ENCODE data around the gene CFLAR.
A peak's percentile ranks its signal among the peaks of the same experiment; 100 is the strongest.
"Not testable (repeated sequence)": the region's sequence is repeated elsewhere in the genome, so short reads cannot be mapped to it uniquely, and the experiment has no call there.

Gene CFLAR
- total RNA-seq = 295 to 388 reads per million in 2 donors

DNA sequence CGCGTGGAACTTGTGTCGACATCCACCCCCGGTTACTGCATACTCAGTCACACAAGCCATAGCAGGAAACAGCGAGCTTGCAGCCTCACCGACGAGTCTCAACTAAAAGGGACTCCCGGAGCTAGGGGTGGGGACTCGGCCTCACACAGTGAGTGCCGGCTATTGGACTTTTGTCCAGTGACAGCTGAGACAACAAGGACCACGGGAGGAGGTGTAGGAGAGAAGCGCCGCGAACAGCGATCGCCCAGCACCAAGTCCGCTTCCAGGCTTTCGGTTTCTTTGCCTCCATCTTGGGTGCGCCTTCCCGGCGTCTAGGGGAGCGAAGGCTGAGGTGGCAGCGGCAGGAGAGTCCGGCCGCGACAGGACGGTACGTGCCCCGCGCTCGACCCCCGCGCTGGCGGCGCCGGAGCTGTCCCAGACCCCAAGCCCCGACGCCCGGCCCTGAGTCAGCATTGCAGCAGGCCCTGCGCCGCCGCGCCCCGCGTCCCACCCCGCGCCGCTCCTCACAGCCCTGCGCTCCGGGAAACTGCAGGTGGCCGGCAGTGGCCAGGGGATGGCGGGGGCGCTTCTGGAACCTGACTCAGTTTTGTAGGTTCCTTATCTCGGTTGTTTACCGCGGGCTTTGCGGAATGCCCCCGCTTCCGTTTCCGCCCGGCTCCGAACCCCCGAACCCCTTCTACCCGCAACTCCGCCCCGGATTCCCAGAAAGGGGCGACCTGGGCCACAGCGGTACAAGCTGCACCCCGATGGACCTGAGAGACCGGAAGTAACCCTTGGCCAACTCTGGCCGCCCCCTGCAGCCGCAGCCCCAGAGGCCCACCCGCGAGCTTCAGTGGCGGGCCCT is at the start of gene CFLAR:
CFLAR (plus strand) TSS at position 50 of the 844 bp plus-strand sequence. CDS start 13,702 bp downstream, outside the sequence.
- peak; percentile 77 for DNase-seq

DNA sequence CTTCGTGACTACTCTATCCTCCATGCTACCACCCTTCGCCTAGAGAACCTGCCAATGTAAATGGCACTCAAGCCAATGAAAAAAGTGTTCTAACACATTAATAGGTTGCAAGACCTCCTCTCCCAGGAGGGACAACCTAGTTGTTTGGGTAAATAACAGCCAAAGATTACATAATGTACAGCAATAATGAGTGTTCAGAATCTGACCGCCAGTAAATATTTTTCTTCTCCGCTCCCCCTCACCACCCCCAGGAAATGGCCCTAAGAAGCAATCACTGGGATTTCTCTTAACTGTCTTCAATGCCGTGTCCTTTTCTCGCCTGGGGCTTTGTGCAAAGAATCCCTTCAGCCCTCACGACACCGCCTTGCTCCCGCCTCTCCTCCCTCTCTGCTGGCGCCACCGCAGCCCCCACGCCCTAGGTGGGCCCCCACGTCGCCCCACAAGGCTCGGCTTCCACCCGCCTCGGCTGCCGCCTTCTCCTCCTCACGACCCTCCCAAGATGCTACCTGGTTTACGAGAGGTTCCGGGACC is 45.0 kb upstream of the CFLAR start:
- no peak for DNase-seq

DNA sequence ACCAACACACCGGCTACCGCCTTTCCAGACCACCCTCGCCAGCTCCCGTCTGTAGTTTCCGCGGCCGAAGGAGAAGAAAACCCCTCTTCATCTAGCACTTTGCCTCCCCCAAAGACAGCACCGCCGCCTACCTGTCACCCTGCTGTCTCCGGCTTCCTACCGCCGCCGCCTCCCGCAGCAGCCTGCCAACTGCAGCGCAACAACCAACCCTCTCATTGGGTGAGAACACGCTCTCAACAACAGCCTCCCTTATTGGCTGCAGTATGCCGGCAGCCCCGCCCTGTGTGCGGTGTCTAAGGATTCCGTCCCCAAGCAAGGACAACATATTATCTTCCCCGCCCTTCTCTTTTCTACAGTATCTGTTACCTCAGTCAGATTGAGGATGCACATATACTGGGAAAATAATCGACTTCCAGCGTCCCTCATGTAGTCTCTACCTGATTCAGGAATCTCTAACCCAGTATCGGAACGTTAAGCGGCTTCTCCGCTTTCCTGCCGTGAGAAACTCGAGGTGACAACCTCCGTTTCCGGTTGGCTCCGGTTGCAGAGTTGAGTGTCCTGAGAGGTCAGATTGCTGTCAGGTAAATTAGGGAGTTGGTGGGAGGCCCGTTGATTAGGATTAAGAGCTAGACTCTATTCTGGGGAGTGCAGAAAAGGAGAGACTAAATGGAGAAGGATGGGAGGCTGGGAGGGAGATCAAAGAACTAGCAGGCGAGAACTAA is 44.3 kb upstream of the CFLAR start, which contains the start of the genes HYCC2 and NDUFB3:
HYCC2 (minus strand) TSS at position 193 of the 722 bp plus-strand sequence. CDS start 47,662 bp downstream, outside the sequence.
NDUFB3 (plus strand) TSS at position 523 of the 722 bp plus-strand sequence. CDS start 6,882 bp downstream, outside the sequence.
- peak; percentile 85 for DNase-seq

DNA sequence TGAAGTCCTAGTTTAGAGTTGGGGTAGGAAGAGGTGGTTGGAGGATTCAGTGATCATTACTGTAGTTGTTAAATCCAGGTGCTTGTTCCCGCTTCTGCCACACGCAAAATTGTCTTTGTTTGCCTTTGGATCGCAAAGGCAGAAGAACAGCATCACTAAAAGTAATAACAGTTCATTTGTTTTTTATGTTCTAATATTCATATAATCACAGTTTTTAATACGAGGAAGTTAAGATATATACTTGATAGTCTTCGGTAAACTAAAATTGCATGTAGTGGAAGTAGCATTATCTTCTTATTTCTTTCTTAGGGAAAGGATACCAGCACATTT is 43.8 kb upstream of the CFLAR start:
- DNase-seq = no peak

DNA sequence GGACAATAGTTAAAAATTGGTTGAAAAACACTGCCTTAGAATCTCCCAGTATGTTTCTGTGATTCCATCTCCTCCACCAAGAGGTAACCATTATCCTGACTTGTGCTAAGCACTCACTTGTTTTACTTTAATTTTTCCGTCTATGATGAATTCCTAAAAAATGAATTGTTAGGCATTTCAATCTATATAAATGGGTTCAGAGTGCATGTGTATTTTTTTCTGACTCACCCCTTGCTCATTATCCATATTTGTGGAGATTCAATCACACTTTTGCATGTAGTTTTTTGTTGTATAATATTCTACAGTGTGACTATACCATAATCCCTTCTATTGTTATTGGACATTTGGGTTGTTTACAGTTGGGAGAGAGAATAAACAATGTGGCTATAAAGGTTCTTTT is 42.9 kb upstream of the CFLAR start:
- no peak for DNase-seq

DNA sequence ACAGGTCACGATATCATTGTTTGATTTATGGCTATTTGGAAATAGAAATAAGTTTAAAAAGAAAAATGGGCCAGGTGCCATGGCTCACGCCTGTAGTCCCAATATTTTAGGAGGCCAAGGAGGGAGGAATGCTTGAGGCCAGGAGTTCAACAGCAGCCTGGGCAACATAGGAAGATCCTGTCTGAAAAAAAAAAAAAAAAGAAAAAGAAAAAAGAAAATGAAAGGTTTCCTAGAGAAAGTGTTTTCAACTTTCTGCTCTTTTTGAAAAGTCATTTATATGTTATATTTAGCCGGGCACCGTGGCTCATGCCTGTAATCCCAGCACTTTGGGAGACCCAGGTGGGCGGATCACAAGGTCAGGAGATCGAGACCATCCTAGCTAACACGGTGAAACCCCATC is 41.0 kb upstream of the CFLAR start:
- DNase-seq = no peak

DNA sequence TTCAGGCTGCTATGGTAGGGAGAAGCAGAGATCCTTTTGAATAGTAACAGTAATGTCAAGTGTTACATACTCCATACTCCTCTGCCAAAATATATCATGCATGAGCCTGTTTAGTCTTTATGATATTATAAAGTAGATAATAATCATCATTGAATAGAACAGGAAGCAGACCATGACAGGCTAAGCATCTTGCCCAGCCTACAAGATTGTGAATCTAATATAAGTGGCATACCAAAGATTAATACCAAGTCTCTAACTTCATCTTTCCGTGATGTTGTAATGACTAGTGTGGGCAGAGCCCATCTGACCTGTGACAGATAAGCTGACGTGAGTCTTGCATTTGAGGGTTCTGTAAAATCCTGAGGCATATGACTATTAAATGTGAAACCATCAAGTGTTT is 31.1 kb upstream of the CFLAR start:
- DNase-seq = no peak

DNA sequence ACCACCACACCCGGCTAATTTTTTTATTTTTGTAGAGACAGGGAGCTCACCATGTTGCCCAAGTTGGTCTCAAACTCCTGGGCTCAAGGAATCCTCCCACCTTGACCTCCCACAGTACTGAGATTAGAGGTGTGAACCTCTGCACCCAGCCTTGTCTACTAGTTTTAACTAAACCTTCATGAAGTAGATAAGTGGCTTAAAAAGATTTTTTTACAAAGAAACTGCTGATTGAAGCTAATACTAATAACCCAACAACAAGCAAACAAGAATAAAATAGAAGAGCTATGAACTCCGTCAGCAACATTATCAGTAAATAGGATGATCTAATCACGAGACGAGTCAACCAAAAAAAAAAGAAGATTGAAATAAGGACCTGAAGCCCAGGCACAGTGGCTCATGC is 25.4 kb upstream of the CFLAR start:
- DNase-seq = no peak

DNA sequence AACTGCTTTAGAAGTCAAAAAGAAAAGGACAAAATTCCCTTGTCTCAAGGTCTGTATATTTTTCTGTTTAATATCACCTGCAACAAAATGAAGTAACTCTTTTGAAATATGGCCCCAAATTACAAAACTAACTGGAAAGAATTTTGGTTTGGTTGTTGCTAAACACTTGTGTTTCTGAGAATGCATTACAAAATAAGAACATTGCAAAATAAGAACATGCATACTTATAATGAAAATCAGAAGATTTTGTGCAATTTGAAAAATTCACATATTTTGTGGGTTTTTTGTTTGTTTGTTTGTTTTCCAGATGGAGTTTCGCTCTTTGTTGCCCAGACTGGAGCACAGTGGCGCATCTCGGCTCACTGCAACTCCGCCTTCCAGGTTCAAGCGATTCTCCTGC is 22.4 kb upstream of the CFLAR start:
- DNase-seq = no peak

DNA sequence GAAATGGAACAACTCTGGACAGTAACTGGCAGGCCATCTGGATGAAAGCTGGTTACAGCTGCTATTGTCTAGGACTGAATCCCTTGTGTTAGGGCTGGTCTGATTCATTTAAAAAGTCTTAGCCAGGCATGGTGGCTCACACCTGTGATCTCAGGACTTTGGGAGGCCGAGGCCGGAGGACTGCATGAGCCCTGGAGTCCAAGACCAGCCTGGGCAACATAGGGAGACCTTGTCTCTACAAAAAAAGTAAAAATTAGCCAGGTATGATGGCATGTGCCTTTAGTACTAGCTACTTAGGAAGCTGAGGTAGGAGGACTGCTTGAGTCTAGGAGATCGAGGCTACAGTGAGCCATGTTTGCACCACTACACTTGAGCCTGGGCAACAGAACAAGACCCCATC is 15.5 kb upstream of the CFLAR start:
- DNase-seq = no peak

DNA sequence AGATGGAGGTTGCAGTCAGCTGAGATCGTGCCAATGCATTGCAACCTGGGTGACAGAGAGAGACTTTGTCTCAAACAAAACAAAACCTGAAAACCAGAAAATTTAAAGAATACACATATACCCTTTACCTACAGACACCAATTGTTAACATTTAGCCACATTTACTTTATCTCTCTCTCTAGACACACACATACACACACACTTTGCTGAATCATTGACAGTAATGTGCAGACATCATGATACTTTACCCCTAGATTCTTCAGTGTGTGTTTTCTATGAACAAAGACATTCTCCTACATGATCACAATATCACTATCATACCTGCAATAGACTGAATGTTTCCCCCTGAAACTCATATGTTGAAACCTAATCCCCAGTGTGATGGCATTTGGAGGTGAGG is 10.2 kb upstream of the CFLAR start:
- DNase-seq = no peak

DNA sequence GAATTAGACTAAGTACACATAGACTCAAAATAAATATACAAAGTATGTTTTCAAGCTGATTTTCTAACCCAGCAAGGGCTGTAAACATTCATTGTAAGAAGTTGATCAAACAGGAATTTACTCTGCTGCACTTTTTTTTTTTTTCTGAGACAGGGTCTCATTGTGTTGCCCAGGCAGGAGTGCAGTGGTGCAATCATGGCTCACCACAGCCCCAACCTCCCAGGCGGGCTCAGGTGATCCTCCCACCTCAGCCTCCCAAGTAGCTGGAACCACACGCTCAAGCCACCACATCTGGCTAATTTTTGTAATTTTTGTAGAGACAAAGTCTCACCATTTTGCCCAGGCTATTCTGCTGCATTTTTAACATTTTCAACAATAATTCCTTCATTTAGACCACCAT is 8.3 kb upstream of the CFLAR start:
- DNase-seq = no peak

DNA sequence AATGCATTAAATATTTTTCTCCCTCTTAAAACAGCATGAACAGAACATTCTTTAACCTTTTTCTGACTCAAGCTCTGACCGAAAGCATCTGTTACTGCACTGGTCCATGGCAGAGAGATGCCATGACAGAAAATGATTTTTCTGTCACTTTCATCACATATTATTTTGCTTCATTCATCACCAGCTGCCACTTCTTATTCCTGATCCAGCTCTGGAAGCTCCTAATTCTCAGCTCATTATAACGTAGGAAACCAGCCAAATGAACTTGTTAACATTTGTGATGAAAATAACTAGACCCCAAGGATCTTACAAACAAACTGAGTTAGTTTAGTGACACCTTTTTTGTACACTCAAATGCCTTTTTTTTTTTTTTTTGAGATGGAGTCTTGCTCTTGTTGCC is 7.6 kb upstream of the CFLAR start:
- no peak for DNase-seq

DNA sequence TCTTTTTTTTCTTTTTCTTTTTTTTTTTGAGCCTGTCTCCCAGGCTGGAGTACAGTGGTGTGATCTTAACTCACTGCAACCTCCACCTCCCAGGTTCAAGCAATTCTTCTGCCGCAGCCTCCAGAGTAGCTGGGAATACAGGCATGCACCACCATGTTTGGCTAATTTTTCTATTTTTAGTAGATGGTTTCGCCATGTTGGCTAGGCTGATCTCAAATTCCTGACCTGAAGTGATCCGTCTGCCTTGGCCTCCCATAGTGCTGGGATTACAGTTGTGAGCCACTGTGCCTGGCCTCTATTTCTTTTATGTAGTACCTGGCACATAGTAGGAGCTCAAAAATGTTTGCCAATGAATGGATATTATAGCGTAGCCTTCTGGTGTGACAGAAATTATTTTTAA is 6.8 kb upstream of the CFLAR start:
- no peak for DNase-seq

DNA sequence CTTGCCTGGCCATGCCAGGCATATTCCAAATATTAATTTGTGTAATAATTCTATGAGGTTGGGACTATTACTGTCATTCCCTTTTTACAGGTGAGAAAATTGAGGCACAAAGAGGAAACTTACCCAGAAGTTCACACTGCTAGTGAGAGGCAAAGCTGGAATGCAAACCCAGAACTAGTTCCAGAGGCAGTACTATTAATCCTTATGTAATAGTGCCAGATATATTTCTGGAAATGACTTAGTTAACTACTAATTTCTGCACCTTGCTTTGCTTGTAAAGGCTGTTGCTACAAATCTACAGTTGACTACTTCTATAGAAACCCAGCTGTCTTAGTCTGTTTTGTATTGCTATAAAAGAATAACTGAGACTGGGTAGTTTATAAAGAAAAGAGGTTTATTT is 5.3 kb upstream of the CFLAR start:
- DNase-seq = no peak

DNA sequence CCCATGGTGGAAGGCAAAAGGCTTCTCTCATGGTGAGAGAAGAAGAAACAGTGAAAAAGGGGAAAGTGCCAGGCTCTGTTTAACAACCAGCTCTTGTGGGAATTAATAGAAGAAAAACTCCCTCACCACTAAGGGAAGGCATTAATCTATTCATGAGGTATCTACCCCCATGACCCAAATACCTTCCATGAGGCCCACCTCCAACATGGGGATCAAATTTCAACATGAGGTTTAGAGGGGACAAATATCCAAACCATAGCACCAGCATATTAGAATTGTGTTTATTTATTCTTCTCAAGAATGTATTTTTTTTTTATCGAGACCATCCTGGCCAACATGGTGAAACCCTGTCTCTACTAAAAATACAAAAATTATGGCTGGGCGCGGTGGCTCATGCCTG is 4.9 kb upstream of the CFLAR start:
- no peak for DNase-seq

DNA sequence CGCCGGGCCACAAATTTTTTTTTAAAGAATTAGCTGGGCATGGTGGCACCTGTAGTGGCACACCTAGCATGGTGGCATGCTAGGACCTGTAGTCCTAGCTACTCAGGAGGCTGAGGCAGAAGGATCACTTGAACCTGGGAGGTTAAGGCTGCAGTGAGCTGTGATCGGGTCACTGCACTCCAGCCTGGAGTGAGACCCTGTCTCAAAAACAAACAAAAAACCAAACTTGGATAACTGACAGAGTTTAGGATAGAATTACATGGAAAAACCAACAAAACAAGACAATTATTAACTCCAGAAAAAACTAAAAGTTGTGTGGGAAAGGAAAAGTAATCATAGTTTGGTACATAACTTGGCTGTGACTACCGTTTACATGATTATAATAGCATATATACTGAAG is 1.6 kb upstream of the CFLAR start:
- DNase-seq = no peak

DNA sequence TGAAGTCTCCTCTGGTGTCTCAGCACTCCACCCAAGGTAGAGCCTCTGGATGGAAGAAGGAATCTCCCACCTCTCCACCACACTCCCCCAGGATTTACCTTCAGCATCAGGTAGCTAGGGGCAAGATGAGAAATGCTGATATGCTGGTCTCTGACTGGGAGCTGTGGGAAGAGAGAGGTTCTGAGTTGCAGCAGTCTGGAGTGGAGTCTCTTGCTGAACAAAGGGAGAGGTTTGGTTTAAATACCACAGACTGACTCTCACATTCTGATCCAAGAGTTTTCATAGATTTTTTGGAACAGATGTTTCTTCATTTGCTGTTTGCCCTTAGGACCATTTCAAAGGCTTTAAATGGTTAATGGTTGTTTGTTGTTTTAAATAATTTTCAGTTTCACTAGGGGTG is 1.1 kb upstream of the CFLAR start:
- no peak for DNase-seq

DNA sequence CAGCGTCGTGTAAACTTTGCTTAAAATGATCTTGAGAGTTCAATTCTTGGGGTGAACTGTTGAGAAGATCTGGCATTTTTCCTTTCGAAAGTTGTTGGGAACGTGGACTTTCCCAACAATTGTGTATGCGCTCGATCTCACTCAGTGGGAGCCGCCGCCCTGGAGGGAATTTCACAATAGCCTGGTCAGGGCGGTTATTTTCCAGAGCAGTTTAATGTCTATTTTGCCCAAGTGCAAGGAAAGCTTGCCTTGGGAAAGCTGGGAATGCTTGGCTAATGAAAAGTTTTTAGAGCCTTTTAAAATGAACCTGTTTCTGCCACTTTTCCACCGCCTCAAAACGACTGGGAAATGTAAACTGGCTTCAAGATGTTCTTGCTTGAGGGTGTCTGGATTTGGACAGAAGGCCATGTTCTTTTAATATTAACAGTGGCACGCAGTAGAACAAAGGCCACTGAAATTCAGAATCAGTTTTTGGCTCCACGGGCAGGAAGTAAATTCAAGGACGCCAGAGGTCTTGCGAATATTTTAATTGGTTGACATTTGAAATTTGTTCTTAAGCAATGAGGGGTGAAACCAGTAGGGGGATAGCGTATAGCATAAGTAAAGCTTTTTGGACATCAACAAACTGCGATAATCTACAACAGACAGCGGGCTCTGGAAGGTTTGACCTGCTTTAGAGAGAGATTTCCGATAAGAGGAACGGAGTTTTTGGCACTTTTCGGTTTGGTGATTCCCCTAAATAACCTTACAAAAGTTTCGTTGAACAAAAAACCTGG is 1.2 kb downstream of the CFLAR start:
- no peak for DNase-seq

DNA sequence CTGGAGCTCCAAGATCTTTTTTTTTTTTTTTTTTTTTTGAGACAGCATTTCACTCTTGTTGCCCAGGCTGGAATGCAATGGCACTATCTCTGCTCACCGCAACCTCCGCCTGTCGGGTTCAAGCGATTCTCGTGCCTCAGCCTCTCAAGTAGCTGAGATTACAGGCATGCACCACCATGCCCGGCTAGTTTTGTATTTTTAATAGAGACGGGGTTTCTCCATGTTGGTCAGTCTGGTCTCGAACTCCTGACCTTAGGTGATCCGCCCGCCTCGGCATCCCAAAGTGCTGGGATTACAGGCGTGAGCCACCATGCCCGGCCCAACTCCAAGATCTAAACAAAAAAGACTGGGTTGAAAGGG is 1.8 kb downstream of the CFLAR start:
- not testable (repeated sequence) for DNase-seq

DNA sequence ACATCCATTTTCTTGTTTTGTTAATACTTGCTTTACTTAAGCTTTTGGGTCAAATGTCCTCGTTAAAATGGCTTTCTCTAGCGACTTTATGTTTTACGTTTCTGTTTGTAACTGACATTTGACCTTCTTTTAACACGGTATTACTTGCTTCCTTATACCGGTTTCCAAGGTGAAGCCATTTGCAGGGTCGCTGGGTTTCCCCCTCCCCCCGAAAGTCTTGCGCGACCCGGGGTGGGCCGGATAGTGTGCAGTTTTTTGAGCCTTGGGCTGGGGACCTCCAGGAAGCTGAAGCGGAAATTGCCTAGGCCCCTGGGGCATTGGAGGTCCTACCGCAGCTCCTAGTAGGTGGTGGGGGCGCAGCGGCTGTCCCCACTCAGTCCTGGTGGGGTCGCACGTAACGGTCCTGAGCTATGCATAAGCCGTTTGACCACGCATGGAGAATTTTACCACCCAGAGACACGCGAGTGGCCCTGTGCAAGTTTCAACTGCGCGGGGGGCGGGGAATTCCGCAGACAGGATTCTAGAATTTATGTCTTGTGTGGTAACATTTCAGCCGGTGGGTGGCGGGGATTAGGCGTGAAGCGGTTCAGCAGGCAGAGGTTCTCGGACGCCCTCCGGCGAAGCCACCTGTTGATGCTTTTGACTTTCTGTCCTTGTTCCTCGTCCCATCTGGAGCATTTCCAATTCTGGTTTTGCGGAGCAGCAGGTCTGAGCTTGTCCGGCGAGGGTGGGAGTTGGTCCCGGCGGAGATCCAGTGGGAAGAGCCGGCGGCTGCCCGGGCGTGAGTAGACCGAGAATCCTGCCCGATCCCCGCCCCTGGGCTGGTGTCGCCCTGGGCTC is 2.4 kb downstream of the CFLAR start:
- DNase-seq = peak; percentile 78
